ENCODE results near the gene ARL4C. TPM values are rescaled to one million over a fixed set of nuclear protein-coding genes. Genes with fewer than 3 reads are reported as not detected.
A peak's percentile ranks its signal among the peaks of the same experiment; 100 is the strongest.

Gene ARL4C
- total RNA-seq, 1 experiment from 2014 or later = 51.3 TPM

- no peaks in the 10 kb centered on the region for H4K20me1 ChIP-seq (ENCODE audit: insufficient read depth)
- H3K27ac ChIP-seq = no peak overlapping the region
- H3K27me3 ChIP-seq (ENCODE audit: insufficient read depth, low read depth) = no peaks in the 10 kb centered on the region
- H3K9me2 ChIP-seq (ENCODE audit: insufficient read depth) = no peaks in the 10 kb centered on the region
- no peaks in the 10 kb centered on the region for H3K4me1 ChIP-seq (replicated peaks; ENCODE audit: insufficient read depth)
- H3K4me3 ChIP-seq = no peak overlapping the region
- peaks cover 4% of the 10 kb centered on the region for H3F3A ChIP-seq (ENCODE audit: insufficient read depth, low read depth)
- DNase-seq = no peak
- TF ChIP-seq EZH2 (IDR thresholded peaks at IDR 0.05; ENCODE audit: low read depth) = no peak
- TF ChIP-seq, protein P1, sequence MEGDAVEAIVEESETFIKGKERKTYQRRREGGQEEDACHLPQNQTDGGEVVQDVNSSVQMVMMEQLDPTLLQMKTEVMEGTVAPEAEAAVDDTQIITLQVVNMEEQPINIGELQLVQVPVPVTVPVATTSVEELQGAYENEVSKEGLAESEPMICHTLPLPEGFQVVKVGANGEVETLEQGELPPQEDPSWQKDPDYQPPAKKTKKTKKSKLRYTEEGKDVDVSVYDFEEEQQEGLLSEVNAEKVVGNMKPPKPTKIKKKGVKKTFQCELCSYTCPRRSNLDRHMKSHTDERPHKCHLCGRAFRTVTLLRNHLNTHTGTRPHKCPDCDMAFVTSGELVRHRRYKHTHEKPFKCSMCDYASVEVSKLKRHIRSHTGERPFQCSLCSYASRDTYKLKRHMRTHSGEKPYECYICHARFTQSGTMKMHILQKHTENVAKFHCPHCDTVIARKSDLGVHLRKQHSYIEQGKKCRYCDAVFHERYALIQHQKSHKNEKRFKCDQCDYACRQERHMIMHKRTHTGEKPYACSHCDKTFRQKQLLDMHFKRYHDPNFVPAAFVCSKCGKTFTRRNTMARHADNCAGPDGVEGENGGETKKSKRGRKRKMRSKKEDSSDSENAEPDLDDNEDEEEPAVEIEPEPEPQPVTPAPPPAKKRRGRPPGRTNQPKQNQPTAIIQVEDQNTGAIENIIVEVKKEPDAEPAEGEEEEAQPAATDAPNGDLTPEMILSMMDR (conservative IDR thresholded peaks at IDR 0.05) = no peak
- ChIA-PET CTCF (no interaction called here), POLR2A (ENCODE audit: unreplicated experiment) (no interaction called here)
- no TSS peak for BruUV-seq (replicated peaks)
- H3K79me2 ChIP-seq (ENCODE audit: low read depth) = no peaks in the 10 kb centered on the region
- no peak overlapping the region for H3K4me2 ChIP-seq
- H3K36me3 ChIP-seq (ENCODE audit: low read depth) = no peaks in the 10 kb centered on the region
- no peaks in the 10 kb centered on the region for H3K9me3 ChIP-seq (ENCODE audit: insufficient read depth, low read depth)
- H2AFZ ChIP-seq = no peak overlapping the region
- intact Hi-C loops (cut with micrococcal nuclease; ENCODE audit: unreplicated experiment) = no loop called here
These were observed 17.2 kb upstream of the ARL4C start for GRCh38 chr2:234514099-234514498.

GRCh38 chr2:234512884-234513669, 16.2 kb upstream of the ARL4C start:
- TF ChIP-seq, protein P1 (conservative IDR thresholded peaks at IDR 0.05) = no peak
- no peak for TF ChIP-seq EZH2 (IDR thresholded peaks at IDR 0.05; ENCODE audit: low read depth)
- DNase-seq = no peak
- H3K9me2 ChIP-seq (ENCODE audit: insufficient read depth) = no peaks in the 10 kb centered on the region
- no peaks in the 10 kb centered on the region for H3K27me3 ChIP-seq (ENCODE audit: insufficient read depth, low read depth)
- H3F3A ChIP-seq (ENCODE audit: insufficient read depth, low read depth) = peaks cover 4% of the 10 kb centered on the region
- POLR2A ChIA-PET (ENCODE audit: unreplicated experiment) = interaction anchor here (0.6 kb wide), 2 partner anchors 11 to 262 kb away, joined by 3 to 4 read pairs; no protein-coding TSS in a partner anchor
- no peaks in the 10 kb centered on the region for H3K36me3 ChIP-seq (ENCODE audit: low read depth)
- no peak overlapping the region for H3K4me2 ChIP-seq
- no peaks in the 10 kb centered on the region for H3K4me1 ChIP-seq (replicated peaks; ENCODE audit: insufficient read depth)
- CTCF ChIA-PET = no interaction called here
- no peak overlapping the region for H3K27ac ChIP-seq
- no TSS peak for BruUV-seq (replicated peaks)
- H3K79me2 ChIP-seq (ENCODE audit: low read depth) = no peaks in the 10 kb centered on the region
- intact Hi-C loops (cut with micrococcal nuclease; ENCODE audit: unreplicated experiment) = no loop called here
- no peak overlapping the region for H3K4me3 ChIP-seq
- no peak overlapping the region for H2AFZ ChIP-seq
- no peaks in the 10 kb centered on the region for H4K20me1 ChIP-seq (ENCODE audit: insufficient read depth)
- H3K9me3 ChIP-seq (ENCODE audit: insufficient read depth, low read depth) = no peaks in the 10 kb centered on the region

DNA sequence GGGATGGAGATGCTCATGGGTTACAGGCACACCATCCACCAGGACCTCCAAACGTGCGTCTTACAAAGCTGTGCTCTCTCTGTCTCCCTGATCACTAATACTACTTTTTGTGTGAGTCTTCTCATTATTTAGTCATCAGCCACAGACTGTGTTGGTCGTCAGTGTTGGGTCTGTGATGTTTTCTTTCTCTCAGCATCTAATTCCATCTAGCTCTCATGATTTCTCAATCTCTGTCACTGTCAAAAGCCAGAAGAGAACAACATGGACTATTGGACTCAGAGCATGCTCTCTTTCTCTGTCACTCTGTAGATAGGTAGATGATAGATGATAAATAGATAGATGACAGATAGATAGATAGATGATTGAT, 6.0 kb upstream of the ARL4C start:
- Histone ChIP-seq H3K9me2 (ENCODE audit: insufficient read depth) (no peaks in the 10 kb centered on the region), H3K79me2 (ENCODE audit: low read depth) (no peaks in the 10 kb centered on the region), H3K9me3 (ENCODE audit: insufficient read depth, low read depth) (no peaks in the 10 kb centered on the region; the same call in 1 of the 2 replicates), H3K36me3 (ENCODE audit: low read depth) (no peaks in the 10 kb centered on the region), H3F3A (ENCODE audit: insufficient read depth, low read depth) (peaks cover 17% of the 10 kb centered on the region), H3K27me3 (ENCODE audit: insufficient read depth, low read depth) (no peaks in the 10 kb centered on the region), H3K27ac (no peak overlapping the region), H2AFZ (no peak overlapping the region), H3K4me2 (0 out of 2 replicates have a peak overlapping the region, but pooled peaks have one; percentile 17), H3K4me1 (replicated peaks; ENCODE audit: insufficient read depth) (peaks cover 17% of the 10 kb centered on the region), H3K4me3 (no peak overlapping the region), H4K20me1 (ENCODE audit: insufficient read depth) (no peaks in the 10 kb centered on the region)
- ChIA-PET CTCF (interaction anchor here (0.7 to 2.5 kb wide), 7 partner anchors 42 to 614 kb away, joined by 3 to 15 read pairs (median 6); no protein-coding TSS in a partner anchor), POLR2A (ENCODE audit: unreplicated experiment) (interaction anchor here (0.5 to 0.8 kb wide), 3 partner anchors 136 to 643 kb away, joined by 3 to 15 read pairs (median 10); no protein-coding TSS in a partner anchor)
- no TSS peak for BruUV-seq (replicated peaks)
- DNase-seq = no peak
- intact Hi-C loops (cut with micrococcal nuclease; ENCODE audit: unreplicated experiment) = loop anchor here (2.0 kb wide), 2 partner anchors 604 to 614 kb away; no protein-coding TSS in a partner anchor
- TF ChIP-seq EZH2 (IDR thresholded peaks at IDR 0.05; ENCODE audit: low read depth) = no peak
- TF ChIP-seq, protein P1 (conservative IDR thresholded peaks at IDR 0.05) = no peak
